ENCODE data around the gene GTPBP3.

DNA sequence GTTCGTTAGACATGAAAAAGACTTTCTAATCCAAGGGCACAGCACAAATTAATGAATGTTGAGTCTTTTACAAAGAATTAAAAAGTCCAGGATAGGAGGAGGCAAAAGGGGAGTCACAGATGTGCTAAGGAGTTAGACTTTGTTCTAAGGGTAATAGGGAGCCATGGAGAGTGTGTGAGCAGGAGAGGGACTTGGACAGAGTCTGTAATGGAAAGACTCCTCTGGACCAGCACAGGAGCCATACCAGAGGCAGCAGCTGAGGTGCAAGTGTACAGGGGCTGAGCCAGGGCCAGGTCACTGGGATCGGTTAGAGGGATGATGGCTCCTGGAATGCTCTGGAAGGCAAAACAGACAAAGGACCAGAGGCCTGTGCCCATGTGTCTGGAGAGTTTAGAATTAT lies 10.5 kb downstream of the GTPBP3 start:
- TF ChIP-seq, protein P1, sequence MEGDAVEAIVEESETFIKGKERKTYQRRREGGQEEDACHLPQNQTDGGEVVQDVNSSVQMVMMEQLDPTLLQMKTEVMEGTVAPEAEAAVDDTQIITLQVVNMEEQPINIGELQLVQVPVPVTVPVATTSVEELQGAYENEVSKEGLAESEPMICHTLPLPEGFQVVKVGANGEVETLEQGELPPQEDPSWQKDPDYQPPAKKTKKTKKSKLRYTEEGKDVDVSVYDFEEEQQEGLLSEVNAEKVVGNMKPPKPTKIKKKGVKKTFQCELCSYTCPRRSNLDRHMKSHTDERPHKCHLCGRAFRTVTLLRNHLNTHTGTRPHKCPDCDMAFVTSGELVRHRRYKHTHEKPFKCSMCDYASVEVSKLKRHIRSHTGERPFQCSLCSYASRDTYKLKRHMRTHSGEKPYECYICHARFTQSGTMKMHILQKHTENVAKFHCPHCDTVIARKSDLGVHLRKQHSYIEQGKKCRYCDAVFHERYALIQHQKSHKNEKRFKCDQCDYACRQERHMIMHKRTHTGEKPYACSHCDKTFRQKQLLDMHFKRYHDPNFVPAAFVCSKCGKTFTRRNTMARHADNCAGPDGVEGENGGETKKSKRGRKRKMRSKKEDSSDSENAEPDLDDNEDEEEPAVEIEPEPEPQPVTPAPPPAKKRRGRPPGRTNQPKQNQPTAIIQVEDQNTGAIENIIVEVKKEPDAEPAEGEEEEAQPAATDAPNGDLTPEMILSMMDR (IDR thresholded peaks at IDR 0.05; ENCODE audit: insufficient read depth, low read length, poor library complexity, severe bottlenecking) = no peak
- TF ChIP-seq EZH2phosphoT487 (conservative IDR thresholded peaks at IDR 0.05; ENCODE audit: low read length) = no peak

Data from SU-DHL-6 (cell line).